Measurements from ENCODE around the gene TTF2. TPM values are rescaled to one million over a fixed set of nuclear protein-coding genes. Genes with fewer than 3 reads are reported as not detected.

The TTF2 gene
- total RNA-seq, 1 donor from 2014 or later = 36.1 TPM

DNA sequence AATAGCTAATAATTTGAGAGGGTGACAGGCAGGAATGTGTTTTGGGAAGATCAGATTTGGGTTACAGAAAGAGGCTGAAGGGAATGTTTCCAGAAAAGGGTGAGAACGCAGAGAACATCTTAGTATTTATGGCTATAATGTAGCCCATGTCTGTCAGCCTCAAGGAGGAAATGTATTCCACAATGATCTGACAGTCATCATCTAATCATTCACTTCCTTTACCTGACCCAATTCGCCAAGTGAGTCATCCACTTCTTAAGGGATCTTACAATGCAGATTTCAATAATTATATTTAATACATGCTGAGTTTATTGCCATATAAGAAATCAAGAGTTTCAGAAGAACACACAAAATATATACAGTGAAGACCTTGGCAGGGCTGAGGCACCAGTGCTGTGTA, 50.6 kb downstream of the TTF2 start:
- Histone ChIP-seq H3K4me2 (no peak overlapping the region), H3K9me3 (ENCODE audit: low read depth) (no peaks in the 10 kb centered on the region), H4K20me1 (ENCODE audit: low read depth) (no peaks in the 10 kb centered on the region), H3K27ac (no peak overlapping the region), H3K79me2 (ENCODE audit: low read depth) (no peaks in the 10 kb centered on the region), H3K9ac (no peak overlapping the region), H3K4me3 (no peak overlapping the region), H3F3A (ENCODE audit: low read depth) (no peaks in the 10 kb centered on the region), H3K27me3 (no peaks in the 10 kb centered on the region), H2AFZ (replicated peaks) (no peak overlapping the region), H3K36me3 (peaks cover 22% of the 10 kb centered on the region), H3K4me1 (no peaks in the 10 kb centered on the region)
- Mint-ChIP-seq H3K36me3 (peaks cover 55% of the 10 kb centered on the region), H3K4me1 (peaks cover 5% of the 10 kb centered on the region), H3K4me3 (no peak overlapping the region), H3K27ac (no peak overlapping the region), H3K9me3 (no peaks in the 10 kb centered on the region), H3K27me3 (ENCODE audit: insufficient read depth, low read depth) (peaks cover 2% of the 10 kb centered on the region)
- TF ChIP-seq, protein P1, sequence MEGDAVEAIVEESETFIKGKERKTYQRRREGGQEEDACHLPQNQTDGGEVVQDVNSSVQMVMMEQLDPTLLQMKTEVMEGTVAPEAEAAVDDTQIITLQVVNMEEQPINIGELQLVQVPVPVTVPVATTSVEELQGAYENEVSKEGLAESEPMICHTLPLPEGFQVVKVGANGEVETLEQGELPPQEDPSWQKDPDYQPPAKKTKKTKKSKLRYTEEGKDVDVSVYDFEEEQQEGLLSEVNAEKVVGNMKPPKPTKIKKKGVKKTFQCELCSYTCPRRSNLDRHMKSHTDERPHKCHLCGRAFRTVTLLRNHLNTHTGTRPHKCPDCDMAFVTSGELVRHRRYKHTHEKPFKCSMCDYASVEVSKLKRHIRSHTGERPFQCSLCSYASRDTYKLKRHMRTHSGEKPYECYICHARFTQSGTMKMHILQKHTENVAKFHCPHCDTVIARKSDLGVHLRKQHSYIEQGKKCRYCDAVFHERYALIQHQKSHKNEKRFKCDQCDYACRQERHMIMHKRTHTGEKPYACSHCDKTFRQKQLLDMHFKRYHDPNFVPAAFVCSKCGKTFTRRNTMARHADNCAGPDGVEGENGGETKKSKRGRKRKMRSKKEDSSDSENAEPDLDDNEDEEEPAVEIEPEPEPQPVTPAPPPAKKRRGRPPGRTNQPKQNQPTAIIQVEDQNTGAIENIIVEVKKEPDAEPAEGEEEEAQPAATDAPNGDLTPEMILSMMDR (IDR thresholded peaks at IDR 0.05) = no peak
- TF ChIP-seq EZH2phosphoT487 (IDR thresholded peaks at IDR 0.05) (no peak), EZH2 (IDR thresholded peaks at IDR 0.05) (no peak)
- DNase-seq (ENCODE audit: low spot score) = no peak

DNA sequence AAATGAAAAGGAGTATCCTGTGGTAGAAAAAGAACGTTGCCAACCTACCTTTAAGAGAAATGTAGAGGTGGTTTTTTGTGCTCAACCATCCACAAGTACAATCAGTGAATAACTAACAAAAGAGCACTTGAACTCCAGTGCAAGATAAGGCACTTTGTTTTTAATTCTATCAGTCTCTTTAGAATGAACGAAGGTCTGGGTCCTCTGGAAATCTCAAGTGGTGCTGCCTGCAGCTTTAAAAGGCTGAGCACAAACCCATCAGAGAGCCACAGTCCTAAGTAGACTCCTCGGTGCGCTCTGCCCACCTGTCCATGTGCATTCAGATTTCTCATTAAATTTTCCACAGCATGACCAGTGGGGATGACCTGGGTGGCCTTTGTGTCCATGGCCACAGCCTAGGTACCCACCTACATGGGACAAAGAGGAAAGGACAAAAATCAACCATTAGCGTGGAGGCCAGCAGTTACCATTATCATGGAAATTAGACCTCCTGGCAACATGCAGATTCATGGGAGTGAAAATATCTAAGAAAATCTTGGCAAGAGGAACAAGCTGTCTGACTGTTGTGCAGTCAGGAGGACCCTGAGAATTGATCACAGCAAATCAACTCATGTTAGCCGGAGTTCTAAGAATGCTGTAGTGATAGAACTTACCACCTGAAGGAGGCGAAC, 52.1 kb downstream of the TTF2 start:
- no peak overlapping the region for H3K4me3 ChIP-seq
- no peaks in the 10 kb centered on the region for H3K27me3 ChIP-seq
- H3K9me3 Mint-ChIP-seq = no peaks in the 10 kb centered on the region
- no peaks in the 10 kb centered on the region for H4K20me1 ChIP-seq (ENCODE audit: low read depth)
- H3K27ac Mint-ChIP-seq = peak overlapping the region; percentile 16
- no peak overlapping the region for H3K27ac ChIP-seq
- peaks cover 5% of the 10 kb centered on the region for H3K4me1 Mint-ChIP-seq
- no peaks in the 10 kb centered on the region for H3K79me2 ChIP-seq (ENCODE audit: low read depth)
- H3K9me3 ChIP-seq (ENCODE audit: low read depth) = no peaks in the 10 kb centered on the region
- H3K4me2 ChIP-seq = no peak overlapping the region
- H3K4me1 ChIP-seq = no peaks in the 10 kb centered on the region
- no peak overlapping the region for H2AFZ ChIP-seq (replicated peaks)
- TF ChIP-seq EZH2 (IDR thresholded peaks at IDR 0.05) (no peak), EZH2phosphoT487 (IDR thresholded peaks at IDR 0.05) (no peak)
- TF ChIP-seq, protein P1 (IDR thresholded peaks at IDR 0.05) = no peak
- no peak for DNase-seq (ENCODE audit: low spot score)
- peaks cover 27% of the 10 kb centered on the region for H3K36me3 ChIP-seq
- peaks cover 2% of the 10 kb centered on the region for H3K27me3 Mint-ChIP-seq (ENCODE audit: insufficient read depth, low read depth)
- H3K9ac ChIP-seq = no peak overlapping the region
- no peaks in the 10 kb centered on the region for H3F3A ChIP-seq (ENCODE audit: low read depth)
- H3K36me3 Mint-ChIP-seq = peaks cover 57% of the 10 kb centered on the region
- no peak overlapping the region for H3K4me3 Mint-ChIP-seq

DNA sequence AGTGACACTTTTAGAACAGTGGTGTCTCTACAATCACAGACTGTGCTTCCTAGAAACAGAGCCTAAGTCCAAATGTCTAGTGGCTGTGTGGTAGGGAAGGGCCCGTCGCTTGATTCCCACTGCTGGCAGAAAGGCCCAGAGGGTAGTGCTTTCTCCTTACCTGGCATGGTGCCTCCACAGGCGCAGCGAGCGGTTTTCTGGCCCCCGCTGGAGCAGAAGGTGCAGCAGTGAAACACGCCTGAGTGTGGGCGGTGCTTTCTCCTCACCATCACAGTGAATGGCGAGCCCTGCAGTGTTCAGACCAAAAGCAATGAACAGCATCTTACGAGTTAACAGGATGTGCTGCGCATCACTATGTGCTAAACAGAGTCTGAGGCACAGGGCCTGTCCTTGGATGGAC, 53.1 kb downstream of the TTF2 start:
- H3K27me3 ChIP-seq = no peaks in the 10 kb centered on the region
- no peak for DNase-seq (ENCODE audit: low spot score)
- Mint-ChIP-seq H3K36me3 (peaks cover 60% of the 10 kb centered on the region), H3K9me3 (no peaks in the 10 kb centered on the region), H3K27me3 (ENCODE audit: insufficient read depth, low read depth) (peaks cover under 1% of the 10 kb centered on the region), H3K4me1 (peaks cover 13% of the 10 kb centered on the region), H3K4me3 (no peak overlapping the region), H3K27ac (no peak overlapping the region)
- no peak overlapping the region for H3K9ac ChIP-seq
- H3K9me3 ChIP-seq (ENCODE audit: low read depth) = no peaks in the 10 kb centered on the region
- H3K27ac ChIP-seq = peak overlapping the region; percentile 20
- no peaks in the 10 kb centered on the region for H3K4me1 ChIP-seq
- H3K4me3 ChIP-seq = no peak overlapping the region
- TF ChIP-seq, protein P1 (IDR thresholded peaks at IDR 0.05) = no peak
- no peak for TF ChIP-seq EZH2 (IDR thresholded peaks at IDR 0.05)
- no peak for TF ChIP-seq EZH2phosphoT487 (IDR thresholded peaks at IDR 0.05)
- H3K36me3 ChIP-seq = peaks cover 27% of the 10 kb centered on the region
- no peaks in the 10 kb centered on the region for H3F3A ChIP-seq (ENCODE audit: low read depth)
- no peak overlapping the region for H2AFZ ChIP-seq (replicated peaks)
- H4K20me1 ChIP-seq (ENCODE audit: low read depth) = no peaks in the 10 kb centered on the region
- no peak overlapping the region for H3K4me2 ChIP-seq
- H3K79me2 ChIP-seq (ENCODE audit: low read depth) = no peaks in the 10 kb centered on the region
